Lung (tissue), 12 donors: ENCODE measurements around the gene ZNF593OS. TPM values are rescaled to one million over a fixed set of nuclear protein-coding genes. Genes with fewer than 3 reads are reported as not detected.

Experiments used
- ATAC-seq: fragments of 200-7000 bp; cut with Tn5 transposase; one replicate; pipeline ENCODE4 v1.9.1; 2020; ENCODE audit warnings: moderate number of reproducible peaks; ENCODE audit not compliant: insufficient read depth, low FRiP score
- DNase-seq, 3 donors: peaks; one replicate each; pipeline ENCODE4 v3.0.0-alpha.2; 2013 to 2017
- H3K27ac ChIP-seq, 2 donors: one replicate each; pipeline ENCODE4 v1.5.1; 2013; ENCODE audit warnings: mild to moderate bottlenecking in 2 of 2, moderate library complexity in 2 of 2, control low read depth in 1 of 2, inconsistent platforms in 1 of 2, low read depth in 1 of 2, low read length in 1 of 2
- H3K27me3 ChIP-seq, 3 donors: one replicate each; pipeline ENCODE4 v1.5.1; 2013; ENCODE audit warnings: low read length in 2 of 3; ENCODE audit not compliant: control insufficient read depth in 3 of 3, insufficient read depth in 3 of 3
- H3K36me3 ChIP-seq, 4 donors: one replicate each; pipeline ENCODE4 v1.5.1; 2013; ENCODE audit warnings: low read length in 4 of 4, mild to moderate bottlenecking in 1 of 4, moderate library complexity in 1 of 4; ENCODE audit not compliant: control insufficient read depth in 4 of 4, insufficient read depth in 4 of 4
- H3K4me1 ChIP-seq, 5 donors: one replicate each; pipeline ENCODE4 v1.5.1; 2013; ENCODE audit warnings: low read length in 5 of 5, mild to moderate bottlenecking in 2 of 5, moderate library complexity in 1 of 5; ENCODE audit not compliant: control insufficient read depth in 5 of 5, insufficient read depth in 5 of 5
- H3K4me3 ChIP-seq: one replicate; pipeline ENCODE4 v1.5.1; 2013; ENCODE audit warnings: mild to moderate bottlenecking, control low read depth, moderate library complexity
- H3K9ac ChIP-seq, 2 donors: one replicate each; pipeline ENCODE4 v1.5.1; 2013; ENCODE audit warnings: low read length in 2 of 2, control low read depth in 1 of 2; ENCODE audit not compliant: insufficient read depth in 1 of 2
- H3K9me3 ChIP-seq, 4 donors: one replicate each; pipeline ENCODE4 v1.5.1; 2013; ENCODE audit warnings: low read length in 3 of 4, mild to moderate bottlenecking in 1 of 4, moderate library complexity in 1 of 4; ENCODE audit not compliant: control insufficient read depth in 4 of 4, insufficient read depth in 3 of 4
- WGBS, 2 donors: extraction: QIAGEN DNeasy Blood & Tissue Kit; methylation state at CpG; one replicate each; pipeline ENCODE4 v1.1.7; 2013; 5-methylcytosine and 5-hydroxymethylcytosine counted together
- polyA plus RNA-seq, 2 donors: library from polyadenylated mRNA; stranded (reverse); fragments of 200-250 nt; gene quantifications; one replicate each; pipeline ENCODE4 v1.2.1, GENCODE V29; 2013
- total RNA-seq, 2 donors: library from RNA; depleted of rRNA in 1 of 2; stranded (reverse); fragments of >200 nt in 1 of 2; gene quantifications; one replicate each; pipeline ENCODE4 v1.2.1, GENCODE V29; 2014 to 2021
- TF ChIP-seq, protein P1 (sequence below): IDR thresholded peaks from 2 replicates; pipeline ENCODE4 v1.5.1; 2012; ENCODE audit warnings: mild to moderate bottlenecking; ENCODE audit errors: control extremely low read depth, extremely low read depth
- donor health status: control.
- donor health status: control.
- donor health status: Bipolar disorder and iron deficiency.
- donor health status: healthy.
- donor health status: DM: yes; HTN: yes; CAD: no.

Gene ZNF593OS
- total and polyA plus RNA-seq, 4 donors, result 0.29 to 0.65 TPM; not detected in 2

DNA sequence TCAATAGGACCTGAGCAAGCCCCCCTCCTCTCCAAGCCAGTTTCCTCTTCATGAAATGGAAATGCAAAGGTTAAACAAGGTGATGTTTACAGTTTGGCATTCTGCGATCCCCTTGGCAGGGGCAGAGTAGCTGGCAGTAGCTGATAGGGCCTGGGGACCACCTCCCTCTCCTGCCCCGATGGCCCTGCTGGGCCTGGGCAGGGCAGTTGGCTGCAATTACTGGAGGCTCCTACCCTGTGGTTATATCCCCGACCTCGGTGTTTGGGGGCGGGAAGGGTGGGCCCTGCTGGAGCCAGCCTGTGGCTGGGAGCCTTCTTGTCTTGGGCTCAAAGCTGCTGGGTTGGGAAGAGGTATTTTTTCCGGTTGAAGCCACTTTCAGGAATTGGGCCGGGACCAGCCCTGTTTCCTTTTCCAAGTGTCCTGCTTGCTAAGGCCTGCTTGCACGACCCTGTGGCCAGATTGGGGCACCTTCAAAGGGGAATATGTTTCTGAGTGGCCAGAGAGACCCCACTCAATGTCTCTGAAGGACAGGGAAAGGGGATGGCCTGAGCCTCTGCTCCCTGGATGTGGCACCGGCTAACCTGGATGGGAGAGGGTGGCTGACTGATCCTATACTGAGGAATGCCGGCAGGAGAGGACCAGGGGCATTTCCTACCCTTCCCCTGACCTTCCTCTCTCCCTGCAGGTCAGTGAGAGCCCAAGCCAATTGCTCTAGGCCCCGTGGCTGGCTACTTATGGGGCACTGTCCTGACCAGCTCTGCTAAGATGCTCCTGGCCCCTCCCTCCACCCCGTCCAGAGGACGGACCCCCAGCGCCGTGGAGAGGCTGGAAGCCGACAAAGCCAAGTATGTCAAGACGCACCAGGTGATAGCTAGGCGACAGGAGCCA is 10.9 kb downstream of the ZNF593OS start:
- no peaks in the 10 kb centered on the region for H3K9me3 ChIP-seq
- H3K4me1 ChIP-seq, result peaks cover 0 to 43% (median 7%) of the 10 kb centered on the region in 5 donors
- 45 to 60% methylated on average over 18 of the region's 18 CpGs for WGBS, 2 donors
- ATAC-seq (no peak), DNase-seq (no peak)
- TF ChIP-seq, protein P1, sequence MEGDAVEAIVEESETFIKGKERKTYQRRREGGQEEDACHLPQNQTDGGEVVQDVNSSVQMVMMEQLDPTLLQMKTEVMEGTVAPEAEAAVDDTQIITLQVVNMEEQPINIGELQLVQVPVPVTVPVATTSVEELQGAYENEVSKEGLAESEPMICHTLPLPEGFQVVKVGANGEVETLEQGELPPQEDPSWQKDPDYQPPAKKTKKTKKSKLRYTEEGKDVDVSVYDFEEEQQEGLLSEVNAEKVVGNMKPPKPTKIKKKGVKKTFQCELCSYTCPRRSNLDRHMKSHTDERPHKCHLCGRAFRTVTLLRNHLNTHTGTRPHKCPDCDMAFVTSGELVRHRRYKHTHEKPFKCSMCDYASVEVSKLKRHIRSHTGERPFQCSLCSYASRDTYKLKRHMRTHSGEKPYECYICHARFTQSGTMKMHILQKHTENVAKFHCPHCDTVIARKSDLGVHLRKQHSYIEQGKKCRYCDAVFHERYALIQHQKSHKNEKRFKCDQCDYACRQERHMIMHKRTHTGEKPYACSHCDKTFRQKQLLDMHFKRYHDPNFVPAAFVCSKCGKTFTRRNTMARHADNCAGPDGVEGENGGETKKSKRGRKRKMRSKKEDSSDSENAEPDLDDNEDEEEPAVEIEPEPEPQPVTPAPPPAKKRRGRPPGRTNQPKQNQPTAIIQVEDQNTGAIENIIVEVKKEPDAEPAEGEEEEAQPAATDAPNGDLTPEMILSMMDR, result no peak
- peak overlapping the region; percentile 40 to 87 for H3K27ac ChIP-seq
- H3K36me3 ChIP-seq, result no peaks in the 10 kb centered on the region
- no peaks in the 10 kb centered on the region for H3K27me3 ChIP-seq
- no peak overlapping the region for H3K9ac ChIP-seq
- peak overlapping the region; percentile 24 for H3K4me3 ChIP-seq

DNA sequence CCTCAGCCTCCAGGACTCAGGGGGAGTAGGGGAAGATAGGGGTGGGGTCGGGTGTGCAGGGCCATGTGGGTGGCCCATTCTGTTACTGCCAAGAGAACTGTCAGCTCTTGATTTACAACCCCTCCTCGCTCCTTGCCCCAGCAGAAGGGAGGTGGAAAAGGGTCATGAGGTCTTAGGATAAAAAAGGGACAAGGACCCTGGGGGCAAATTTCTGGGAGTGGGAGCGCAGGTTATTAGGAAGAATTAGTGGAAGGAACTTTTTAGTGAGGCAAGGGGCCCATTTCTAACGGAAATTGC is 11.9 kb downstream of the ZNF593OS start:
- H3K27me3 ChIP-seq, result no peaks in the 10 kb centered on the region
- H3K4me1 ChIP-seq, result peaks cover 0 to 45% (median 5%) of the 10 kb centered on the region in 5 donors
- peak overlapping the region; percentile 57 to 86 for H3K27ac ChIP-seq
- no peaks in the 10 kb centered on the region for H3K36me3 ChIP-seq
- WGBS, 2 donors, result 70 to 76% methylated on average over 4 of the region's 4 CpGs
- H3K4me3 ChIP-seq, result peak overlapping the region; percentile 2
- H3K9ac ChIP-seq, result no peak overlapping the region
- TF ChIP-seq, protein P1, result no peak
- DNase-seq (peak in 1 of 3 donors; percentile 10), ATAC-seq (no peak)
- no peaks in the 10 kb centered on the region for H3K9me3 ChIP-seq

DNA sequence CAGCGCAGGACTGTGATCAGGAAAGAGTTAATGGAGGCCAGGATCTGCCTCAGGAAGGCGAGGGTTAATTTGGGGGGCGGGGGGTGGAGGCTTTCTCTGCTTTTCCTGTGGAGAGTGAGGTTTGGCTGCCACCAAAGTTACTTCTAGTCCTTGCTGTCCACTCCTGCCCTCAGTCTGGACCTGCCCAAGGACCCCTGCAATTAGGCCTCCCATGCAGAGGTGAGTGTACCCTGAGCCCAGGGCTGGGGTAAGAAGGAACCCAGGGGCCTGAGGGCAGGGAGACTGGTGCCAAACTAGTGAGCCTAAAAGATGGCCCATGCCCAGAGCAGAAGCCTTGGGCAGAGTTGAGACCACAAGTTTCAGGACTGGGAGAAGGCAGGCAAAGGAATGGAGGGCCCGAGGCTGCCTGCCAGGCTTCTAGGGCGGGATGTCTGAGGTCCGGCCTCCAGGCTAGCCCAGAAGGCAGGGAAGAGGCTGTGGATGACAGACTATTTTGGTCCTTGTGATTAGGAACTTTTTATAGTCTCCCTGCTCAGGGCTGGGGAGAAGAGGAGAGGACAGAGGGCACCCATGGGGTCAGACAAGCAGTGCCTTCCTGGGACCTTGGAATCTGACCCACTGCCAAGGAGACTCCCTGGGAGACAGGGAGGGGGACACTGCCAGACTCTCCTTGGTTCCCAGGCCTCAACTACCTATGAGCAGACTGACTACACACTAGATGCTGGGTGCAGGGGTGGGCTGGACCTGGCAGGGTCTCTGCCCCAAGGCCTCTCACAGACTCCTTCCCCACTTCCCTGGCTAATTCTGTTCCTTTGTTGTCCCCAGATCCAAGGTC is 12.5 kb downstream of the ZNF593OS start, which contains the start of gene FAM110D:
Gene FAM110D, plus strand, starts transcription at position 172 of the 835 bp plus-strand sequence. CDS start 2,213 bp downstream, outside the sequence.
- H3K9ac ChIP-seq, result no peak within 1 kb of the TSS
- ATAC-seq, result no peak
- TF ChIP-seq, protein P1, result no peak
- H3K4me1 ChIP-seq, result peaks cover 0 to 48% (median 6%) of the 10 kb centered on the region in 5 donors
- H3K4me3 ChIP-seq, result peak within 1 kb of the TSS; percentile 2
- WGBS, 2 donors, result 54 to 56% methylated on average over 6 of the region's 6 CpGs
- H3K36me3 ChIP-seq, result no peaks in the 10 kb centered on the region
- peak within 1 kb of the TSS; percentile 57 to 86 for H3K27ac ChIP-seq
- no peaks in the 10 kb centered on the region for H3K9me3 ChIP-seq
- DNase-seq, result peak in 2 of 3 donors; percentile 31 to 37
- H3K27me3 ChIP-seq, result no peaks in the 10 kb centered on the region
